ENCODE measurements around the gene LHPP.

GRCh38 chr10:124608093-124608721, 146.6 kb downstream of the LHPP start:
- TF ChIP-seq POLR2AphosphoS5 (IDR thresholded peaks at IDR 0.05; ENCODE audit: borderline replicate concordance, low read depth, low read length) = no peak
- no peak for TF ChIP-seq EZH2 (IDR thresholded peaks at IDR 0.05)

Measured in SK-N-MC (cell line).